ES-I3 (cell line): Measurements from ENCODE around the gene ZNF398.
"Not testable (repeated sequence)": the region's sequence is repeated elsewhere in the genome, so short reads cannot be mapped to it uniquely, and the experiment has no call there.

Source experiments
- H3K36me3 ChIP-seq: 2 replicates; pipeline ENCODE4 v1.6.1; 2013; ENCODE audit warnings: mild to moderate bottlenecking, low read length, control low read depth, moderate library complexity; ENCODE audit not compliant: insufficient read depth
- H3K4me1 ChIP-seq: 2 replicates; pipeline ENCODE4 v1.6.1; 2013; ENCODE audit warnings: mild to moderate bottlenecking, control low read depth, low read length; ENCODE audit not compliant: insufficient read depth
- H3K9ac ChIP-seq: 2 replicates; pipeline ENCODE4 v1.6.1; 2013; ENCODE audit warnings: low read depth, mild to moderate bottlenecking, low read length, moderate library complexity
- H3K9me3 ChIP-seq: 2 replicates; pipeline ENCODE4 v1.6.1; 2013; ENCODE audit warnings: mild to moderate bottlenecking, low read length, moderate library complexity; ENCODE audit not compliant: control insufficient read depth, insufficient read depth

The ZNF398 gene

DNA sequence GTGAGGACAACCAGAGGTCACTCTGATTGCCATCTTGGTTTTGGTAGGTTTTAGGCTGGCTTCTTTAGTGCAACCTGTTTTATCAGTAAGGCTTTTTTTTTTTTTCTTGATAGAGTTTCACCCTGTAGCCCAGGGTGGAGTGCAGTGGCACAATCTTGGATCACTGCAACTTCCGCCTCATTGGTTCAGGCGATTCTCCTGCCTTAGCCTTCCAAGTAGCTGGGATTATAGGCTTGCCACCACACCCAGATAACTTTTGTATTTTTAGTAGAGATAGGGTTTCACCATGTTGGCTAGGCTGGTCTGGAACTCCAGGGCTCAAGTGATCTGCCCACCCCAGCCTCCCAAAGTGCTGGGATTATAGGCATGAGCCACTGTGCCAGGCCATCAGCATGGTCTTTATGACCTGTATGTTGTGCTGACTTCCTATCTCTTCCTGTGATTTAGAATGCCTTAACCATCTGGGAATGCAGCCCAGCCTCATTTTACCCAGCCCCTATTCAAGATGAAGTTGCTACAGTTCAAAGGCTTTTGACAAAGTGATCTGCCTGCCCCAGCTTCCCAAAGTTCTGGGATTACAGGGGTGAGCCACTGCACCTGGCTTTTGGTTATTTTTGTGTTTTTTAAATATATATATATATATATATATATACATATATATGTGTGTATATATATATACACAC, 14.1 kb upstream of the ZNF398 start:
- Histone ChIP-seq H3K9ac (no peak overlapping the region), H3K4me1 (no peaks in the 10 kb centered on the region), H3K36me3 (peaks cover 8% of the 10 kb centered on the region), H3K9me3 (peaks cover 7% of the 10 kb centered on the region; the same call in 1 of the 2 replicates)

DNA sequence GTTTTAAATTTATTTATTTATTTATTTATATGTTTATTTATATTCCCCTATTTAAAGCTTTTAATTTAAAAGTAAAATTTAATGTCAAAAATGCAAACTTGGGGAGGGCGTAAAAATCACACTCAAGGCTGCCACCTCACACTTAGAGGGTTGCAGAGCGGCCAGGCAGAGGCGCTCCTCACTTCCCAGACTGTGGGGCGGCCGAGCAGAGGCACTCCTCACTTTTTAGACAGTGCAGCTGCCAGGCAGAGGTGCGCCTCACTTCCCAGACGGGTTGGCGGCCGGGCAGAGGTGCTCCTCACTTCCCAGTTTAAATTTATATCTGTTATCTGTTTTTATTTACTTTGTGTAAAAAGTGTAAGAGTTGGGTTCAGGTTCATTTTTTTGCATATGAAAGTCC, 11.1 kb upstream of the ZNF398 start:
- Histone ChIP-seq H3K36me3 (no peaks in the 10 kb centered on the region; the same call in 1 of the 2 replicates), H3K9me3 (no peaks in the 10 kb centered on the region), H3K9ac (no peak overlapping the region), H3K4me1 (no peaks in the 10 kb centered on the region)

DNA sequence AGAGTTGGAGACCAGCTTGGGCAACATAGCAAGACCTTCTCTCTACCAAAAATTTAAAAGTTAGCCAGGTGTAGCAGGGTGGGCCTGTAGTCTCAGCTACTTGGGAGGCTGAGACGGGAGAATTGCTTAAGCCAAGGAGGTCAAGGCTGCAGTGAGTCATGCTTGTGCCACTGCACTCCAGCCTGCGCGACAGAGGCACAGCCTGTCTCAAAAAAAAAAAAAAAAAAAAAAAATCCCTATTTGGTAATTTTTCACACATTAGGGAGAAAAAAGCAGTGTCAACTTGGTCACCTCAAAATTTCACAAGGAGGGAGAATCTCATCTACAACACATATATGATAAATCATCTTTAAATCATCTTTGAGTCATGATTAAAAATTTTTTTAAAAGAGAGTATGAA, 6.4 kb upstream of the ZNF398 start:
- no peaks in the 10 kb centered on the region for H3K36me3 ChIP-seq
- H3K9me3 ChIP-seq = no peaks in the 10 kb centered on the region
- no peak overlapping the region for H3K9ac ChIP-seq
- H3K4me1 ChIP-seq = peaks cover 10% of the 10 kb centered on the region

DNA sequence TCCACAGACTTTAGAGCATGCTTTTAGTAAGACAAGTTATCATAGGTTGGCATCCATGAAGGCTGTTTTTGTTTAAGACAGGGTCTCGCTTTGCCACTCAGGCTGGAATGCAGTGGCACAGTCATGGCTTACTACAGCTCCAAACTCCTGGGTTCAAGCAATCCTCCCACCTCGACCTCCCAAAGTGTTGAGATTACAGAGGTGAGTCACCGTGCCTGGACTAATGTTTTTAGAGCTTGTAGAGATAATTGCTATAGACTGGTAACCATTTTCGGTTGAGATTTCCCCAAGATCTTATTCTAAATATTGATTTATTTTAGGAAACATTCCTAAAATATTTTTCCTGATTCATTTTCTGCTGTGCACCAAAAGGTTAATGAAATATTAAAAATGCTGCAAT, 5.4 kb upstream of the ZNF398 start:
- Histone ChIP-seq H3K36me3 (no peaks in the 10 kb centered on the region), H3K4me1 (peaks cover 10% of the 10 kb centered on the region), H3K9ac (no peak overlapping the region), H3K9me3 (no peaks in the 10 kb centered on the region)

DNA sequence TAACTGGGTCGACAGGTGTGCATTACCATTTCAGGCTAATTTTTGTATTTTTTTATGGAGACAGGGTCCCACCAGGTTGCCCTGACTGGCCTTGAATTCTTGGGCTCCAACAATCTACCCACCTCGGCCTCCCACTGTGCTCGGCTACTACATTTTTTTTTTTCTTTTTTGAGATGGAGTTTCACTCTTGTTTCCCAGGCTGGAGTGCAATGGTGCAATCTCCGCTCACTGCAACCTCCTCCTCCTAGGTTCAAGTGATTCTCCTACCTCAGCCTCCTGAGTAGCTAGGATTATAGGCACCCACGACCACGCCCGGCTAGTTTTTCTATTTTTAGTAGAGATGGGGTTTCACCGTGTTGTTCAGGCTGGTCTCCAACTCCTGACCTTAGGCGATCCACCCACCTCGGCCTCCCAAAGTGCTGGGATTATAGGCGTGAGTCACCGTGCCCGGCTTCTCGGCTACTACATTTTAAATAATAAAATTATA, 2.8 kb upstream of the ZNF398 start:
- H3K9me3 ChIP-seq, H3K4me1 ChIP-seq, H3K36me3 ChIP-seq: not testable (repeated sequence)
- H3K9ac ChIP-seq = peak overlapping the region; percentile 99

DNA sequence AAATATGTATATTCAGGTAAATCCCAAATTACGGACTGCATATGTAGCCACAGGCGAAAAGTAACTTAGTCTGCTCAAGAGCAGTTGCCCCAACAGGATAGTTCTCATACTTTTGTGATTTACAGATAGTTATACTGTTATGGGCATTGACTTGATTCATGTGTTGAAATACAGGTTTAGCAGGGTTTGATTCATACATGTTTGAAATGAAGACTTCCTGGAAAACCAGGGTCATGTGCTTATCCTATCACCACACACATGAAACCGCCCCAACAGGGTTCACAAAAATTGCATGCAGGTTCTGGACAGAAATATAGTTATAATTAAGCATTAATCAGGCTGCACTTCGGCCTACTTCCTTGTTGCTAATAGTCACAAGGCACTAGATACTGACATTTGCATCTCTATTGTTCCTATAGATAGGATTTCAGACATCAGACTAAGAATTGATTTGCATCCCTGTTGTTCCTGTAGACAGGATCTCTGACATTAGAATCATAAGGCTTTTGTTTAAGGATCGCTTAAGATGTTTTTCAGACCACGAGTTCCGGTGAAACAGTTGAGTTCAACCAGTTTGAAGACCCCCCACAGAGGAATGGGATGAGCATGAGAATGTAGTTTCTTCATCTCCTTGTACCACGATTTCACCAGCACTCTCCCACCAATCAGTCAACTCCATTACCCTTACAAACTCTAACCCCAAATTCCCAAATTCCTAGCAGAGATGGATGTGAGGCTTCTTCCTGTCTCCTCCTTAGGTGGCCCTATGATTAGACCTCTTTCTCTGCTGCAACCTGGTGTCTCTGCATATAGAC, 2.0 kb upstream of the ZNF398 start:
- Histone ChIP-seq H3K9me3 (no peaks in the 10 kb centered on the region), H3K4me1 (peaks cover 16% of the 10 kb centered on the region), H3K36me3 (peaks cover 9% of the 10 kb centered on the region; the same call in 1 of the 2 replicates), H3K9ac (peak overlapping the region; percentile 99)

DNA sequence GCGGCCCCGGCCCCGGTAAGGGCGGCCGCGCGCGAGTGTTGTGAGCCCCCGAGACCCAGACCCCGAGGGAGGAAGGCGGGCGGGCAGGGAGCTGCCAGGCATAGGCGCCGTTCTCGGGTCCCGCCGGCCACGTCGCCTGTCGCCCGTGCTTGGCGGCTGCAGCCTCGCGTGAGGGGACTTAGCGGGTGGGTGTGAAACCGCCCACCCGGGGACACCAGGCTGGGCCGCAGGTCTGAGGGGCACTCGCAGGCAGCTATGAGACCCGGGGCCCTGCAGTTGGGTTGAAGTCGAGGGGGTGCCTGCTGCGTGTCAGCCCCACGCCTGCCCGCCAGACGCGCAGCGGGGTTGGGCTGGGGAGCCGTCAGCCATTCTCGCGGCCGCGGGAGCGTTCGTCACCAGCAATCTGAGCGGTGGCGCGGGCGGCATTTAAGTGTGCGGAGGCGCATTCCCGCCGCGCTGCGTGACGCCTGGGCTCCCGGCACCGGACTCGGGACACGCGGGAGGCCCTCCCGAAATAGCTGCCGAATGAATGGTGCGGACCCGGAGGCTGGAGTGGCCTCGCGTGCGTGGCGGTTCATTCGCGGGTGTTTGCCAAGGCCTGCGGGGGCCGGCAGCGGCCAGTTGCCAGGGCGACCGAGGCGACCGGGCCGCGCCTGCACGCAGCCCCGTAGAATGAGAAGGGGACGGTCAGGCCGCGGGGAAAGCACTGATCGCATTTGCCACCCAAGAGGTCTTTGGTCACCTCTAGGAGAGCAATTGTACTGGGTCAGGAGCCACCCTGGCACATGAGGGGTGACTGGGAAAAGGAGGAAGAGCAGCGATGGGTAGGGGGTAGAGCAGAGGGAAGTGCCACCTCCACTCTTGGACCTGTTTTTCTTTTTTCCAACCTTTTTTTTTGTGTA, 750 bp downstream of the ZNF398 start:
- peaks cover 17% of the 10 kb centered on the region; the same call in 1 of the 2 replicates for H3K36me3 ChIP-seq
- H3K9ac ChIP-seq = peak overlapping the region; percentile 99
- no peaks in the 10 kb centered on the region for H3K9me3 ChIP-seq
- peaks cover 28% of the 10 kb centered on the region for H3K4me1 ChIP-seq

DNA sequence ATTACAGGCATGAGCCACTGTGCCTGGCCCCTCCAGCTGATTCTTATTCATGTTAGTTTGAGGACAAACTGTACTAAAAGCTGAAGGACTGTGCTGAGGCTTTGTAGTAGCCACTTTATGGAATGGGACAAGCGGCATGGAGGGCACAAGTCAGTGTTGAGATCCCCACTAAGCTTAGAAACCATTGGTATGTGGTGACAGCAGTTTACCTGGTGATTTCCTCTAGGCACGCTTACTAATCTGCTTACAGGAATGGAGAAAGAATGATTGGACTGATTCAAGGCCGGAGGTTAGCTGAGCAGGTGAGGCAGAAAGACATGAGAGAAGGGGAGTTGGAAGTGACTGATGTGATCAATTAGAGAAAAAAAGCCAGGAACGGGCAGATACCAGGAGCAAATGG, 3.7 kb downstream of the ZNF398 start:
- Histone ChIP-seq H3K9me3 (no peaks in the 10 kb centered on the region), H3K36me3 (peaks cover 42% of the 10 kb centered on the region), H3K9ac (no peak overlapping the region), H3K4me1 (peaks cover 18% of the 10 kb centered on the region)

DNA sequence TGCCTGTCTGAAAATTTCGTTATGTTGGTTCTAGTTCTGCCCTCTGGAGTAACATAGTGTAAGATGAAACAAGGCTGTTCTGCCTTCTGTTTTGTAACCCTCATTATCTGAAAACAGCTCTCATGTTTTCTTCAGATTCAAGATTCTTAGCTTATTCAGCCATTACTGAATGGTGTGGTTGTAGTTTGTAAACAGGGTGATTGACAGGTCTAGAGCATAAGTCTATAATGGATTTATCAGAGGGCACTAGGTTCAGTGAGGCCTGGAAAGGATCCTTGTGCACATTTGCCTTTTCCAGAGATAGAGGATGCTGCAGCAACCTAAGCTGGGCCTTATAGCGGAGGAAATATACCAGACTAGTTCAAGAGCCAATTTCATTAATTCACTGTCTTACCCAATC, 6.1 kb downstream of the ZNF398 start:
- peaks cover 47% of the 10 kb centered on the region for H3K36me3 ChIP-seq
- peaks cover 18% of the 10 kb centered on the region for H3K4me1 ChIP-seq
- no peak overlapping the region for H3K9ac ChIP-seq
- H3K9me3 ChIP-seq = no peaks in the 10 kb centered on the region

DNA sequence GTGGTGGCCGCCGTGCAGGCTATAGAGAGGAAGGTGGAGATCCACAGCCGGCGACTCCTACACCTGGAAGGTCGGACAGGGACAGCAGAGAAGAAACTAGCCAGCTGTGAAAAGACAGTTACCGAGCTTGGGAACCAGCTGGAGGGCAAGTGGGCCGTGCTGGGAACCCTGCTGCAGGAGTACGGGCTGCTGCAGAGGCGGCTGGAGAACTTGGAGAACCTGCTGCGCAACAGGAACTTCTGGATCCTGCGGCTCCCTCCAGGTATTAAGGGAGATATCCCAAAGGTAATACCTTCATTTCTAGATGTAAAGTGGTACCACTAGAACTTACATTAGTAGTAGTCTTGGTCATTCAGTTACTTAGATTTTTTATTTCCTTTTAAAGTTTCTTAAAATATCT, 6.8 kb downstream of the ZNF398 start:
- no peak overlapping the region for H3K9ac ChIP-seq
- H3K9me3 ChIP-seq = no peaks in the 10 kb centered on the region
- peaks cover 18% of the 10 kb centered on the region for H3K4me1 ChIP-seq
- H3K36me3 ChIP-seq = peaks cover 51% of the 10 kb centered on the region

DNA sequence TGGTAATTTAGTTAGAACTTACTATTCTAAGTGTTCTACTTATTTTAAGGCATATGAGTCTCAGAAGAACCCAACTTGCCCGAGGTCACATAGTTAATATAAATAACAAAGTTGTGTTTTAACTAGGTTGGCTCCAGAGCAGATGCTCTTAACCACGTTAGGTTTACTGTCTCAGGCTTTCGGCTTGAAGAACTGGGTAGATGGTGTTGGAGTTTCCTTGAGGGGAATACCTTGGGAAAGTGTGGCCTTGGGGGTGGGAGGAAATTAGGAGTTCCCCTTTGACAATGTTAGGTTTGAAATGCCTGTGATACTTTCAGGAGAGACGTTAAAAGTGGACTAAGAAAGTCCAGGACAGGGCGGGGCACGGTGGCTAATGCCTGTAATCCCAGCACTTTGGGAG, 9.6 kb downstream of the ZNF398 start:
- H3K9ac ChIP-seq = no peak overlapping the region
- H3K36me3 ChIP-seq = peaks cover 46% of the 10 kb centered on the region
- no peaks in the 10 kb centered on the region for H3K9me3 ChIP-seq
- no peaks in the 10 kb centered on the region for H3K4me1 ChIP-seq

DNA sequence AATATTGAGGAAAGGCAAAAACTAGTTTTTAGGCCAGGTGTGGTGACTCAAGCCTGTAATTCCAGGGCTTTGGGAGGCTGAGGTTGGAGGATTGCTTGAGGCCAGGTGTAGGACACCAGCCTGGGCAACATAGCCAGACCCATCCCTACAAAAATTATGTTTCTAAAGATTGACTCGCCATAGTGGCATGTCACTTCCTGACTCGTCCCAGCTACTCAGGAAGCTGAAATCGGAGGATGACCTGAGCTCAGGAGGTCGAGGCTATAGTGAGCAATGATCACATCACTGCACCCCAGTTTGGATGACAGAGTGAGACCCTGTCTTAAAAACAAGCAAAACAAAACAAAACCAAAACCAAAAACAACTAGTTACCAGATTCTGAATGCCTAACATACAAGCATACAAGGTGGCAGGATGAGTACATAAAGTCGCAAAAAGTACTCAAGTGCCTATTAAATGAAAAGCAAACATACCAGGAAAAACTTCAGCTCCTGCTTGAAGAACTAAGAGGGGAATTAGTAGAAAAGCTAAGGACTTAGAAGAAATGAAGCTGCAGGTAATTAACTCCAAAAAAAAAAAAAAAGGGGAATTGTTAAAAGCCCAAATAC, 14.1 kb downstream of the ZNF398 start:
- Histone ChIP-seq H3K9me3 (no peaks in the 10 kb centered on the region), H3K9ac (no peak overlapping the region), H3K36me3 (peaks cover 43% of the 10 kb centered on the region), H3K4me1 (no peaks in the 10 kb centered on the region)

DNA sequence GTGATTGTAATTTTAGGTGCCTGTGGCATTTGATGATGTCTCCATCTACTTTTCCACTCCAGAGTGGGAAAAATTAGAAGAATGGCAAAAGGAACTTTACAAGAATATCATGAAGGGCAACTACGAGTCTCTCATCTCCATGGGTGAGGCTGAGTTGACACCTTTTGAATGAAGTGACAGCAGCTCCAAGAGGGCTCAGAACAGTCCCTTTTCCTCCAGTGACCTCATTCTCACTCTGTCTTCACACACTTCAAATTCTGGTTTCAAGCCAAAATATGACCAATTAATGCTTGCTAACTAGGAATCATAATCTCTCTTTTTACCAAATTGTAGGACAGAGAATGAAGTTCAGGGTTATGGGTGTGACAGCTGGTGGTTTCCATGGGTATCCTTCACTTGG, 18.9 kb downstream of the ZNF398 start:
- no peaks in the 10 kb centered on the region for H3K4me1 ChIP-seq
- peaks cover 52% of the 10 kb centered on the region for H3K36me3 ChIP-seq
- no peak overlapping the region for H3K9ac ChIP-seq
- H3K9me3 ChIP-seq = no peaks in the 10 kb centered on the region
